ENCODE data around the gene ZNF239. TPM values are rescaled to one million over a fixed set of nuclear protein-coding genes. Genes with fewer than 3 reads are reported as not detected.
"Not testable (repeated sequence)": the region's sequence is repeated elsewhere in the genome, so short reads cannot be mapped to it uniquely, and the experiment has no call there.

Gene ZNF239
- polyA plus RNA-seq, 1 experiment, result 5.1 TPM

DNA sequence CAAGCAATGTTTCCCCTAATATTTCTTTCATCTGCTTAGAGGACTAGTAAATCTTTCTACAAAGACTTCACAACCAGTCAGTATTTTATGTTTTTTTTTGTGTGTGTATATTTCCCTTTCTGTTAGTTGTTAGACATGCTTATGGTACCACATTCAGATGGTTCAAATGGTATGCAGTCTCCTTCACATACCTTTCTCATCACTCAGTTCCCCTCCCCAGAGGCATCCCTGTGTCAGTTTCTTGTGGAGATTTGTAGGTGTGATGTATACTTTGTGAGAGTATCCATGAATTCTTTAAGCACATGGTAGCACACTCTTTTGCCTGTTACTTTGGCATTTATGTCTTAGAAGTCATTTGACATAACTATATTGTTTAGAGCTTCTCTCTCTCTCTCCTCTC, 36.2 kb upstream of the ZNF239 start:
- no peak overlapping the region for H3K4me3 ChIP-seq (ENCODE audit: low read depth, low read length)
- no peaks in the 10 kb centered on the region for H3K36me3 ChIP-seq (ENCODE audit: control insufficient read depth, insufficient read depth, low read length)
- no peaks in the 10 kb centered on the region for H3K27me3 ChIP-seq (ENCODE audit: control insufficient read depth, insufficient read depth, low read length)
- DNase-seq (ENCODE audit: low read depth), result no peak
- TF ChIP-seq CTCF (IDR thresholded peaks at IDR 0.05; ENCODE audit: insufficient read depth, low read depth, low read length), result no peak
- ChIA-PET POLR2A (no interaction called here), CTCF (no interaction called here)

- ChIA-PET POLR2A (interaction anchor here (0.6 kb wide), 1 partner anchor 1455 kb away, joined by 3 read pairs; no protein-coding TSS in a partner anchor), CTCF (interaction anchor here (0.7 kb wide), 1 partner anchor 12 kb away, joined by 3 read pairs; no protein-coding TSS in a partner anchor)
- peak overlapping the region; percentile 93; the same call in 1 of the 2 replicates for H3K4me3 ChIP-seq (ENCODE audit: low read depth, low read length)
- no peaks in the 10 kb centered on the region for H3K36me3 ChIP-seq (ENCODE audit: control insufficient read depth, insufficient read depth, low read length)
- TF ChIP-seq CTCF (IDR thresholded peaks at IDR 0.05; ENCODE audit: insufficient read depth, low read depth, low read length), result no peak
- no peak for DNase-seq (ENCODE audit: low read depth)
- H3K27me3 ChIP-seq (ENCODE audit: control insufficient read depth, insufficient read depth, low read length), result 0 out of 2 replicates have a peak, but pooled peaks cover 2% of the 10 kb centered on the region
Observed at GRCh38 chr10:43607199-43607573, 32.8 kb upstream of the ZNF239 start.

GRCh38 chr10:43606323-43607198, 32.1 kb upstream of the ZNF239 start, which contains the start of gene ZNF485:
Gene ZNF485 (plus strand): TSS chr10:43606438. CDS start chr10:43607051, 613 bp downstream.
- H3K4me3 ChIP-seq (ENCODE audit: low read depth, low read length), result peak within 1 kb of the TSS; percentile 93
- peaks cover 2% of the 10 kb centered on the region; the same call in 1 of the 2 replicates for H3K27me3 ChIP-seq (ENCODE audit: control insufficient read depth, insufficient read depth, low read length)
- ChIA-PET CTCF (interaction anchor here (0.7 kb wide), 1 partner anchor 12 kb away, joined by 3 read pairs; no protein-coding TSS in a partner anchor), POLR2A (interaction anchor here (0.6 kb wide), 1 partner anchor 1456 kb away, joined by 3 read pairs; no protein-coding TSS in a partner anchor)
- DNase-seq (ENCODE audit: low read depth), result no peak
- no peaks in the 10 kb centered on the region for H3K36me3 ChIP-seq (ENCODE audit: control insufficient read depth, insufficient read depth, low read length)
- TF ChIP-seq CTCF (IDR thresholded peaks at IDR 0.05; ENCODE audit: insufficient read depth, low read depth, low read length), result no peak

GRCh38 chr10:43605850-43606322, 31.5 kb upstream of the ZNF239 start:
- no peak for DNase-seq (ENCODE audit: low read depth)
- ChIA-PET POLR2A (no interaction called here), CTCF (no interaction called here)
- TF ChIP-seq CTCF (IDR thresholded peaks at IDR 0.05; ENCODE audit: insufficient read depth, low read depth, low read length), result no peak
- Histone ChIP-seq H3K27me3 (ENCODE audit: control insufficient read depth, insufficient read depth, low read length) (peaks cover 2% of the 10 kb centered on the region; the same call in 1 of the 2 replicates), H3K4me3 (ENCODE audit: low read depth, low read length) (peak overlapping the region; percentile 93), H3K36me3 (ENCODE audit: control insufficient read depth, insufficient read depth, low read length) (no peaks in the 10 kb centered on the region)

GRCh38 chr10:43601576-43601975, 27.2 kb upstream of the ZNF239 start:
- CTCF ChIA-PET; POLR2A ChIA-PET; H3K27me3 ChIP-seq (ENCODE audit: control insufficient read depth, insufficient read depth, low read length); H3K4me3 ChIP-seq (ENCODE audit: low read depth, low read length); DNase-seq (ENCODE audit: low read depth); H3K36me3 ChIP-seq (ENCODE audit: control insufficient read depth, insufficient read depth, low read length): not testable (repeated sequence)
